Testis (tissue), 2 donors: ENCODE results near the gene ADAP1.

Source experiments
- CTCF ChIP-seq, 3 experiments: fragments of 450-650 bp in 2 of 3; fragments of 200-600 bp in 1 of 3; sonication (generic) in 1 of 3; IDR thresholded peaks; one replicate each; pipeline ENCODE4 v1.5.1; 2016 to 2019; ENCODE audit warnings: antibody characterized with exemption in 3 of 3, mild to moderate bottlenecking in 2 of 3, moderate library complexity in 1 of 3
- POLR2A ChIP-seq: fragments of 450-650 bp; IDR thresholded peaks from one replicate; pipeline ENCODE4 v1.6.1; 2017; ENCODE audit warnings: antibody characterized with exemption, mild to moderate bottlenecking, moderate library complexity

- no peak for TF ChIP-seq POLR2A
- no peak for TF ChIP-seq CTCF (IDR thresholded peaks at IDR 0.05)
These were observed 5.2 kb downstream of the ADAP1 start for GRCh38 chr7:949021-949934.
